HG03442 (cell line): Measurements from ENCODE around the gene FAM20B.

ENCODE experiments used
- ATAC-seq: cut with Tn5 transposase; IDR thresholded peaks from one replicate; pipeline ENCODE4 v1.9.1; 2021; ENCODE audit warnings: mild to moderate bottlenecking, moderate library complexity; ENCODE audit not compliant: unreplicated experiment

Gene FAM20B

DNA sequence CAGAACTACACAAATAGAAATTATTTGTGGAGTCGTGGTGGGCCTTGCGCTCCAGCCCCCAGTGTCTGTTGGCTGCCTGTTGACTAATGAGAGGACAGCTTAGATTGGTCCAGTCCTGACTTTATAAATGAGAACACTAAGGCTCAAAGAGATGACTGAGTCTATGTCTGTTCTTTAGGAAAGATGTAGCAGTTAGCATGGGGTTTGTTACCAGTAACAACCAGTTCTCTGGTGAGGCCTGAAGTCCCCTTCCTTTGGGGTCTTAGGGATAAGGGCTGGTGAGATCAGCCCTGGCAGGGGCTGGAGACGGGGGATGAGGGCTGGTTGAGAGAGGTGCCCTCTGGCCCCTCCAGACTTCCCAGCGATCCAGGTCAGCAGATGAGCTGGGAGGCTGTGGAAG, 65.2 kb downstream of the FAM20B start:
- ATAC-seq: no peak

DNA sequence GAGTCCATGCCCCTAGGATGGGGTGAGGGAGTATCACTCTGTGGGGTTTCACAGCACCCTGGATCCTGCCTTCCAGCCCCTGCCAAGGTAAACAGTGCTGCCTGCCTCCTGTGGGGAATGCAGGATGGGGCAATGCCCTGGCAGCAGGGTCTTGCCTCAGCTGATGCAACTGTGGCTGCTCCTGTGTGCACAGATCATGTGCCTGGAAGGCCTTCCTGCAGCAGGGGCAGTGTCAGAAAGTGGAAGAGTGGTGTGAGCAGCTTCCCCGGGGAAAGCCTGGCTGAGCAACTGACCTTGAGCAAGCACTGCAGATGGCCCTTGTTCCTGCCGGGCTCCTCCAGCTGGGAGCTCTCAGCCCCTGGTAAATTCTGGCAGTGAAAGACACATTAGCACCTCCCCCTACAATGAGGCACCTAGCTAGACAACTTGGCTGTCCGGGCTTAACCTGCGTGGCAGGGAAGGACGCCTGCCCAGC, 66.0 kb downstream of the FAM20B start:
- ATAC-seq: no peak

DNA sequence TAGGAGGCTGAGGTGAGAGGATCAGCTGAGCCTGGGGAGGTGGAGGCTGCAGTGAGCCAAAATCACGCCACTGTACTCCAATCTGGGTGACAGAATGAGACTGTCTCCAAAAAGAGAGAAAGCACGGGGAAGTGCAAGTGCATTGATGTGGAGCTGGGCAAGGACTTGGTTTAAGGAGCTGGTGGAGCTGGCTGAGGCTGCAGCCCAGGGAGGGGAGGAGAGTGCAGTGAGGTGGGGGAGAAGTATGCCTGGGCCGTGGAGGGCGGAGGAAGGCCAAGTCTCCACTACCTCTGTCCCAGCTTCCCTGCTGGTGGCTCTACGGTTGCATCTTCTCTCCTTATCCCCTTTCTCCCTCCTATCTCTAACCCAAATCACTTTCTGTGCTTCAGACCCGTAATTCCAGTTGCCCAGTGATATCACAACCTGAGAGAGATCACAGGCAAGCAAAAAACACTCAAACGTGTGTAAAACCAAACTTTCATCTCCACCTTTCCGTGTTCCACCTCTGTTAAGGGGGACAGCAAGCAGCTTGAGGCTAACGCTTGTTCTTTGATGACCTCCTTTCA, 67.3 kb downstream of the FAM20B start:
- no peak for ATAC-seq

DNA sequence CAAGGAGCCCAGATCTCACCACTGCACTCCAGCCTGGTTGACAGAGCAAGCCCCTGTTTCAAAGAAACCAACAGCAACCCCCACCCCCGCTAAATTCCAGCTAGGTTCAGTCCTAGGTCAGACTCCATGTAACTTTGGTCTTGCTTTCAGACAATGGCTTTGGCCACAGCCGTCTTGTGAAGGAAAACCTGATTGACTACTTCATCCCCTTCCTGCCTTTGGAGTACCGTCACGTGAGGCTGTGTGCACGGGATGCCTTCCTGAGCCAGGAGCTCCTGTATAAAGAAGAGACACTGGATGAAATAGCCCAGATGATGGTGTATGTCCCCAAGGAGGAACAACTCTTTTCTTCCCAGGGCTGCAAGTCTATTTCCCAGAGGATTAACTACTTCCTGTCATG, 69.1 kb downstream of the FAM20B start:
- no peak for ATAC-seq

DNA sequence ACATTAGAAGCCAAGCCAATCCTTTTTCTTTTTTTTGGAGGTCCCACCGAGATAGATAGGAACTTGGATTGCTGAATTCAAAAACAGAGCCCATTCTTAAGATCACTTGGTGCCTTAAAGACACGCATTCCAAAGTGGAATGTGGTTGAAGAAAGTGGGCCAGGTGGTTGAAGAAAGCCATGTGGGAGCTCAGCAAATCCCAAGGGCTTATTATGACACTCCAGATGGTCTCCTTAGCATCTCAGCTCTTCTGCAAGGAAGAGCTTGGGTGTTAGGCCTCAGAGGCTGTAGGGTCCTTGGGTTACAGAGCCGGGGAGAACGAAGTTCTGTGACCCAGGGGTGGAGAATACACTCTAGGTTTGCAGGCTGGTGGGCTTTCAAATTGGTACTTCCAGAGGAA, 69.7 kb downstream of the FAM20B start:
- ATAC-seq: no peak

DNA sequence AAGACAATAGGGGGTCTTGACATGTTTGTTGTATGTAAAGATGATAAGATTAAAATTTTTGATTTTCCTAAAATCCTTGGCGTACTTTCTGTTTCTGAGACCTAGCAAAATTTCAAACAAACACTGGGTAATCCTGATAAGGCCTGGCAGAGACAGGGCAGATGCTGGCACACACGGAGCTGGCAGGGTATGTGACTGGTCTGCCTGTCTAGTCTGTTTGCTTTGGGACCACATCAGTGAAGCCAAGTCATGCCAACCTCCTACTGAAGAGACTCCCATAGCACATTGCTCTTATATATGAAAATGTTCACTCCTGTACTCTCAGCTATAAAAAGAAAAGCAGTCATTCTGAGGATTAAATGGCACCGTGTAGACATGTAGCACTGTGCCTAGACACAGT, 70.2 kb downstream of the FAM20B start:
- ATAC-seq: no peak

DNA sequence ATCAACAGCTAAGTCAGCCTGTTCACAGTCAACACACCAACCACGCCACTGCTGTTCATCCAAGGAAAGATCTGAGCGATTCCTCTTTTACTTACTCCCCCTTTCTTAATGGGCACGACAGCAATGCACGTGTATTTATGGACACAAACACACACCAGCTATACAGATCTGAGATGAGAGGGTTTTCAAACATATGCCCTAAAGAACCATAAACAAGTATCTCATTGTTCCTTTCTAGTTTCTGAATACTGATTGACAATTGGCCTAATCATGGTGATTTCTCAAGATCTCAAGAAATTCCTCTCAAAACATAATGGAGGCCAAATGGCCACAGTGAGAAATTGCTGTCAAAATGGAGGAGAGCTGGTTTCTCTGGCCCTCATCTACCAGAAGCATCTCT, 74.2 kb downstream of the FAM20B start:
- ATAC-seq: no peak

DNA sequence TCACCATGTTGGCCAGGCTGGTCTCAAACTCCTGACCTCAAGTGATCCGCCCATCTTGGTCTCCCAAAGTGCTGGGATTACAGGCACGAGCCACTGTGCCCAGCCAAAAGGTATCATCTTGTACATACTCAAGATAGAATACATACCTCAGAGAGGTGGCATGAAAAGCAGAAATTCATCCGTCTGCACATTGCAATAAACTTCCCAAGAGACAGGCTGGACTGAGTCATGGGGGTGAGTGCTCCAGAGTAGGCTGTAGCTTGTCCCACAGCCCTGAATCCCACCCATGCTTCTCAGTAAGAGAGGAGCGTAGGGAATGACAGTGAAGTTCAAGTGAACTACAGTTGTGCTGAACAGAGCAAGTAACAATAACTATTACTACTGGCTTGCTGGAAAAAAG, 75.9 kb downstream of the FAM20B start:
- ATAC-seq: no peak

DNA sequence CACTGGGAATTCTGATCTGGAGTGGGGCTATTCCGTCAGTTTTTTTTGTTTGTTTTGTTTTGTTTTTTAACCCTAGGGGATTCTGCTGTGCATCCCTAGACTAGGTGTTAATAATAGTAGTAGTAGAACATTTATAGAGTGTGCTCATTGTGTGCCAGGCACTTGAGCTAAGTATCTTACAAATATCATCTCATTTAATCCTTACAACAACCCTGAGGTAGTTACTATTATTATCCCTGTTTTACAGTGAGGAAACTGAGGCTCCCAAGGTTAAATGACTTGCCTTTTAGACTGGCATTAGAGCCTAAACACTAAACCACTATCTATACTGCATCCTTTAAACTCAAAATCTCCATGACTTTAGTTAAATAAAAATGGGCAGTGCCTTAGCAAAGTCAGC, 78.3 kb downstream of the FAM20B start:
- ATAC-seq: no peak

DNA sequence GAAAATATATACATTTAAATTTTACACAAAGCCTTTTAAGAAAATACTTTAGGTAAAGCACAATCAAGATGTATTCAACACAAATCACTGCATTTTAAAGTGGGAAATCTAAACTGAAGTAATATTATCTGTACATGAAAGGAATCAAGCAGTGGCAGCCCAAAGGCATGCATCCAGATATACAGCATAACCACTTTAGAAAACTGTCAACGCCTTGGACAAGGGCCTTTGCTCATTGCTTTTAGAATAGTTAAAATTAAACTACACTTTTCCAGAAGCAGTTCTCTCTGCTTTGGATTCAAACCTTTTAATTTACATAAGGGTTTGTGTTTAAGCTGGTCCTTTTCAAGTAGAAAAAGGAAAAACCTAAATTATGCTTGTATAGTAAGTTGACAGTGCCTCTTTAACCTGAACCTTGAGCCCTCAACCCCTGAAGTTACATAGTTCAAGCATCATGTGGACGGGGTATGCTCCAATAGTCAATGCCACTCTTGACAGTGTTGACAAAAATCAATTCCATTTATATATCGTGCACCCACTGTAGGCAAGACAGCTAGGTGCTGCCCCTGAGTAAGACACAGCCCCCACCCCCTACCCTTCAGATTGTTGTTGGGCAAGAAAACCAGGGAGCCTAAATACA, 79.0 kb downstream of the FAM20B start:
- ATAC-seq: no peak

DNA sequence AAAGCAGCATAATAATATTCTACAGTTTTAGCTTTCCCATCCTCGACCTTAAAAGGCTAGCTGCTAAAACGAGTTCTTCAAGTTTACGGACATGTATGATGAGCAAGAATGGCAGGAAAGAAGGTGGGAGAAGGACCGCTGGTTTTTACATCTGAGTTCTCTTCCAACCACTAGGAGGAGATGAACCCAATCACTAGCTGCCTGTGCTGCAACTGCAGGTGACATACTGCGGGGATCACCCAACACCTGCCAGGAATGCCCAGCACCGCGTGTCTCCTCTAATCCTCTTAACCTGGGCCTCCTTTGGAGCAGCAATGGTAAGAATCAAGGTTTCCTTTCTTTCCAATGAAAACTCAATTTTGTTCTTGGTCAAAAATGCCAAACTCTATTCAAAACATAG, 79.7 kb downstream of the FAM20B start:
- ATAC-seq: no peak

DNA sequence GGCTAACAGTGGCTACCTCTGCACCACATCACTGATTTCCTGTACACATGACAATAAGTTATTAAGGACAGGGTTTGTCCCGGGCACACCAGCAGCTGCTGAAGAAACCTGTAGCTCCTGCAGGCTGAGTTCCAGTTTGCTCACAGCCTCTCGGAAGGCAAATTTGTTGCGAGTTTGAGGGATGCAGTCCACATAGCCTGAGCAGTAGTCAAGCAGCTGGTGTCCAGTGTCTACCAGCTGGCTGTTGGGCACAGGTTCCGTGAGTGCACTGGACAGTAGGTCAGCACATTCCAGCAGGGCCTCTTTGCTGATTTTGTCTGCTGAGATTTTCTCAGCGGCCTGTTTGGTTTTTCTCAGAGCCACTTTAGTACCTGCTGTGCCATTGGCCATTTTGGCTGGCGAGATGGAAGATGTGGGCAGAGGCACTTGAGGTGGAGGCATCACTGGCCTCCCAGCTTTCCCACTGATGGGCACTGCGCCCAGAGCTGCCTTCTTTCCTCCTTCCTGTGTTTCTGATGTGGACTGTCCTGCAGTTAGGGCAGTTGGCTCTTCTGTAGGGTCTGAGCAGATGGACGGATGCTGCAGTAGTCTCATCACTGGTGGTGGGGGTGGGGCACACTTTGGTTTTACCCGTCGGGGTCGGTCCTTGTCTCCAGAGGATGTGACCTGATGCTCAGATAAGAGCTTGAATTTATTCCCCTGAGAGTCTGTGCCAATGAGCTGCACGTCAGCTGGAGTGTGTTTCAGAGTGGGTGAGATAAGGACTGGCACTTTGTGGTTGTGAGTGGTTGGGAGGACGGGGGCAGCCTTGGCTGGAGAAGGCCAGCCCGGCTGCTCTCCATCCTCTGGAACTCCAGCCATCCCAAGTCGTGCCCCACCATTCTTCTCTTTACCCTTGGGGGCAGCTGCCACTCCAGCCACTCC, 82.3 kb downstream of the FAM20B start:
- no peak for ATAC-seq

DNA sequence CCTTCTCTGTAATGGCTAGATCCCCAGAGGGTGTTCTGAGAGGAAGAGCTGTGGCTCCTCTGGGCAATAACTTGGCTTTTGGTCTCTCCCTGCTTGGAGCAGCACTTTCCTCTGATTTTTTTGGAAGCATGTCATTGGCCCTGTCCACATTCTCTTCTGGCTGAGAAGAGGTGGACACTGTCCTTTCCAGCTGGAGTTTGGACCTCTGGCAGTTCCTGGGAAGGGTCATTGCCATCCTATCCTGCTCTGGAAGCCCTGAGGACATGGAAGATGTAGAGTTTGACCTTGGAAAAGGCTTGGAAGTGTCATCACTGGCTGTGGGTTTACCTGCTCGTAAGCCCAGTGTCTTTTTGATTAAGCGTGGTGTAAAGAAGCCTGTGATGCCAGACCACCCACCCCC, 83.0 kb downstream of the FAM20B start:
- no peak for ATAC-seq

DNA sequence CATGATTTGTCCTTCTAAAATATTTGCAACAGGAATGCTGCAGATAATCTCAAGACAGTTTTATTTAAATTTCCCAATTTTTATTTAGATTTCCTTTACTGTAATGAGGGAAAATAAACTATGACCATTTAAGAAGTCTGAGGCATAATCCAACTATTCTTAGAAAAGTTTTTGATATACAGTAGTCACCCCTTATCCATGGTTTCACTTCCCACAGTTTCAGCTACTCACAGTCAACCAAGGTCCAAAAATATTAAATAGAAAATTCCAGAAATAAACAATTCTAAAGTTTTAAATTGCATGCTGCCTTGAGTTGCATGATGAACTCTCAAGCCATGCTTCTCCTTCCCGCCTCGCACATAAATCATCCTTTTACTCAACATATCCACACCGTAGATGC, 89.5 kb downstream of the FAM20B start:
- no peak for ATAC-seq

DNA sequence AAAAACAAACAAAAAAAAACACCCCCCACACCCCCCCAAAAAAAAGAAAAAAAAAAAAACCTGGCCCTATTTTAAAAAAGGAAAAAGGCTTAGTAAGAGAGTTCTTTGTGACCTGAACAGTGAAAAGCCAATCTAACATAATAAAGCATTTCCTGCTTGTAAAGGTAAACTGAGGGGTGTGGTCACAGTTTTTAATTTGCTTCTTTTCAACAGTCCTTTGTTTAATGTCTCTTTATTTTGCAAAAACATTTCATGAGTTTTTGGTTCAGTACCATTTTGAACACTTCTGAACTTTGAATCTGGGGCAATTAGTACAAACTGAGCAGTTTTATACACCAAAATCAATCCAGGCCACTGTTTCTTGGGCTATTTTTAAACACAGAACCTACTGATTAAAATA, 93.8 kb downstream of the FAM20B start:
- no peak for ATAC-seq

DNA sequence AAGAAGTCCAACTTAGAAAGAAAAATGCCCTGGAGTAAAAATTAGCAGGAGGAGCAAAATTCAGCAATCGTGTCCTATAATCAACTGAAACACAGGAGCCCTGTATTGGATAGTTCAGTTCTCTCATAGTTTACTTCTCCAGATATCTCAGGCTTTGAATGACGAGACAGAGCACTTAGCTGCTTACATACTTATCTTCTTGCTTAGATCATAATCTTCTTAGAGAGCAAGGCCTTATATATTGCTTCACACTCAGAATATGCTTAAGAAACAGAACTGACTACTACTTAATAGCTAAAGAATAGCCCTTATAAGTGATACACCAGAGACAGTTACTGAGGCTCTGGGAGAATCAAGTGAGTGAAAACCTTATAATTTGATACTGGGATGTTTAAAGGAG, 95.0 kb downstream of the FAM20B start:
- ATAC-seq: no peak

DNA sequence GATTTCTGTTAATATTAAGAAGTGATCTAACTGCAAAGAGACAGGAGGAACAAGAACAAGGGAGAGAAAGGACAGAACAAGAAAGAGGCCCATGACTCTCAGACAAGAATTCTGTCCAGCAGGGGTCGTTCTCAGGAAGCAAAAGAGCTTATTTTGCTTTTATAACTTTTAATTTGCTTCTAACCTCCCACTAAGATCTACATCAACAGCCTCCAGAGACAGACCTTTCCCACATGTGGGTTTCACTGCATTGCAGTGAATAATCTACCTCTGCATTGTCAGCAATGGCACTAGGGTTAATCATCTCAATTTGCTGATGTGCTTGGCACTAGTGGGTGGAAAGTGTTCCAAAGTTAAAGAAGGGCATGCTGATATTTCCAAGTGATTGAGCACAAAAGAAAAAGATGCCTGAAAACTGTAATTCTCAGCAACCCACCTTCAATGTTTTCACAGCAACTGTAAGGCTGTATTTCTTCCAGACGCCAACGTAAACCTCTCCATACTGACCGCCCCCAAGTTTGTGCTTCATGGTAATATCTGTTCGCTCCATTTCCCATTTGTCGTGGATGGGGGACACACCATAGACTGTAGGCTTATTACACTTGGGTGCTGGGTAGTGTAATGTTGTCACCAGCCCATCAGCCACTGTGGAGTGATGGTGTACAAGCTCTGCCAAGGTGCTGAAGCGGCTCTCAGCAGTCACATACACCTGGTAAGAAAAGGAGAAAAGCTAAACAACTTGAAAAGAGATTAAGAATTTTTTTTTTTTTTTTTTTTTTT, 95.7 kb downstream of the FAM20B start:
- ATAC-seq: no peak

DNA sequence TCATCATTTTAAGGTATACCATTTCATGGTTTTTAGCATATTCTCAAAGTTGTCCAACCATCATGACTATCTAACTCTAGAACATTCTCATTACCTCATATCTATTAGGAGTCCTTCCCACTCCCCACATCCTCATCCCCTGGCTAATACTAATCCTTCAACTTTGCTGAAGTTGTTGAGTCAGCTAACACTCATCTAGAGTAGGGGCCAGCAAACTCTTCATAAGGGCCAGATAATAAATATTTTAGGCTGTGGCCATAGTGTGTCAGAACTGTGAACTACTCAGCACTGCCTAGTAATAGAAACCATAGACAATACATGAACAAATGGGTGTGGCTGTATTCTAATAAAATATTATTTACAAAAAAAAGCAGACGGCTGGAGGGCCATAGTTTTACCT, 99.2 kb downstream of the FAM20B start:
- ATAC-seq: no peak
